Coronary artery (tissue), 2 donors: ENCODE data around the gene ISCU.
A peak's percentile ranks its signal among the peaks of the same experiment; 100 is the strongest.
"Not testable (repeated sequence)": the region's sequence is repeated elsewhere in the genome, so short reads cannot be mapped to it uniquely, and the experiment has no call there.

ENCODE experiments used
- DNase-seq: peaks from one replicate; pipeline ENCODE4 v3.0.0-alpha.2; 2017; ENCODE audit warnings: low spot score
- H3K27ac ChIP-seq, 2 donors: fragments of 200-600 bp; sonication (generic); one replicate each; pipeline ENCODE4 v1.5.1; 2016 to 2019
- H3K4me3 ChIP-seq: fragments of 200-600 bp; sonication (generic); 2 replicates; pipeline ENCODE4 v1.5.1; 2016; ENCODE audit warnings: mild to moderate bottlenecking, moderate library complexity
- TF ChIP-seq, protein P1 (sequence below): fragments of 200-600 bp; sonication (generic); IDR thresholded peaks from one replicate; pipeline ENCODE4 v1.5.1; 2019; ENCODE audit warnings: antibody characterized with exemption

The ISCU gene

DNA sequence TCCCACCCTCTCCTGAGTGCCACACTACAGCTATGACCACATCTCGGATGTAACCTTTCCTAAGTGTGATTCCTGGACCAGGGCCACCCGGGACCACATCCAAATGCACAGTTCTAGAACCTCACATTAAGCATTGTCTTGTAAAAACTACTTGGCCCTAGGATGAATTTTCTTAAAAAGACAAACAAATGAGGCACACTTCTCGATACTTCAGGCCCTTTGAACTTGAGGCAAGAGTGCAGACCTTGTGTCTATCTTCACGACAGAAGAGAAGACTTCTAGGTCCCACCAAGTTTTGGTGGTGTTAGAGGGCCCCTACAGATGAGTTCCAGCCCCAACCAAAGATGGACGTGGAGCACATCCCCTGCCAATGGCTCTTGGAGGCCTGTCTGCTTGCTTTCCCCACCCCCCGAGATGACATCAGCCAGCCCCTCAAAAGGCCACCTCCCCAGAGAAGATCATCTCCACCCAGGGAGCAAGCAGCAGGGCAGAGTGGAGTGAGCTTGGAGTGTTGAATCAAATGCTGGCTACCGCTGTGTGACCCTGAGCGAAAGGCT is 9.3 kb downstream of the ISCU start:
- H3K4me3 ChIP-seq = no peak overlapping the region
- DNase-seq = no peak
- TF ChIP-seq, protein P1, sequence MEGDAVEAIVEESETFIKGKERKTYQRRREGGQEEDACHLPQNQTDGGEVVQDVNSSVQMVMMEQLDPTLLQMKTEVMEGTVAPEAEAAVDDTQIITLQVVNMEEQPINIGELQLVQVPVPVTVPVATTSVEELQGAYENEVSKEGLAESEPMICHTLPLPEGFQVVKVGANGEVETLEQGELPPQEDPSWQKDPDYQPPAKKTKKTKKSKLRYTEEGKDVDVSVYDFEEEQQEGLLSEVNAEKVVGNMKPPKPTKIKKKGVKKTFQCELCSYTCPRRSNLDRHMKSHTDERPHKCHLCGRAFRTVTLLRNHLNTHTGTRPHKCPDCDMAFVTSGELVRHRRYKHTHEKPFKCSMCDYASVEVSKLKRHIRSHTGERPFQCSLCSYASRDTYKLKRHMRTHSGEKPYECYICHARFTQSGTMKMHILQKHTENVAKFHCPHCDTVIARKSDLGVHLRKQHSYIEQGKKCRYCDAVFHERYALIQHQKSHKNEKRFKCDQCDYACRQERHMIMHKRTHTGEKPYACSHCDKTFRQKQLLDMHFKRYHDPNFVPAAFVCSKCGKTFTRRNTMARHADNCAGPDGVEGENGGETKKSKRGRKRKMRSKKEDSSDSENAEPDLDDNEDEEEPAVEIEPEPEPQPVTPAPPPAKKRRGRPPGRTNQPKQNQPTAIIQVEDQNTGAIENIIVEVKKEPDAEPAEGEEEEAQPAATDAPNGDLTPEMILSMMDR = no peak
- H3K27ac ChIP-seq = no peak overlapping the region

GRCh38 chr12:108572166-108572790 is 9.9 kb downstream of the ISCU start:
- TF ChIP-seq, protein P1 = no peak
- Histone ChIP-seq H3K4me3 (no peak overlapping the region), H3K27ac (no peak overlapping the region)
- DNase-seq = no peak

DNA sequence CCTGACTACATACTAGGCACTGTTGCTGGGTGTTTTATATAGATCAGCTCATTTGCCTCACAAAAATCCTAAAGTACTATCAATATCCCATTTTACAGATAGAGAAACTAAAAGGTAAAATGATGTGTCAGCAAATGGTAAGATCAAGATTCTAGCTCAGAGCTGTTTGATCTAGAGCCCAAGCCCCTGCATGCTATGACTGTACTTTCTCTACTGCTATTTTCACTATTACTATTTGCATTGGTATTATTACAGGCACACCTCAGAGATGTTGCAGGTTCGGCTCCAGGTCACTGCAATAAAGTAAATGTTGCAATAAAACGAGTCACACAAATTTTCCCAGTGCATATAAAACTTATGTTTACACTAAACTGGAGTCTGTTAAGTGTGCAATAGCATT is 10.9 kb downstream of the ISCU start:
- Histone ChIP-seq H3K4me3 (no peak overlapping the region), H3K27ac (no peak overlapping the region)
- DNase-seq = no peak
- TF ChIP-seq, protein P1 = no peak

GRCh38 chr12:108574276-108574675 is 11.9 kb downstream of the ISCU start:
- H3K27ac ChIP-seq, H3K4me3 ChIP-seq, DNase-seq: not testable (repeated sequence)

DNA sequence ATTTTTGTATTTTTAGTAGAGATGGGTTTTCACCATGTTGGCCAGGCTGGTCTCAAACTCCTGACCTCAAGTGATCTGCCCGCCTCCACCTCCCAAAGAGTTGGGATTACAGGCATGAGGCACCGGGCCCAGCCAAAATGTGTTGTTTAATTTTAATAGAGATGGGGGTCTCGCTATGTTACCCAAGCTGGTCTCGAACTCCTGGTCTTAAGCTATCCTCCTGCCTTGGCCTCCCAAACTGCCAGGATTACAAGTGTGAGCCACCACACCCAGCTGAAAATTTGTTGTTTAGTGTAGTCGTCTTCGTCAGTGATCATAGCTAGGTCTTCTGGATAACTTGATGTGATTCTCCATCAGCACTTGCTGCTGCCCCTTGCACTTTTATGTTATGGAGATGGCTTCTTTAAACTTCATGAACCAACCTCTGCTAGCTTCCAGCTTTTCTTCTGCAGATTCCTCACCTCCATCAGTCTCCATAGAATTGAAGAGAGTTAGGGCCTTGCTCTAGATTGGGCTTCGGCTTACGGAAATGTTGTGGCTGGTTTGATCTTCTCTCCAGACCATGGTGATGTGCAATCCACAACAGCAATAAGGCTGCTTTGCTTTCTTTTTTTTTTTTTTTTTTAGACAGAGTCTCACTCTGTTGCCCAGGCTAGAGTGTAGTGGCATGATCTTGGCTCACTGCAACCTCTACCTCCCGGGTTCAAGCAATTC is 13.0 kb downstream of the ISCU start:
- TF ChIP-seq, protein P1 = no peak
- Histone ChIP-seq H3K4me3 (no peak overlapping the region), H3K27ac (no peak overlapping the region)
- DNase-seq = peak; percentile 31

- Histone ChIP-seq H3K27ac (no peak overlapping the region), H3K4me3 (no peak overlapping the region)
- peak; percentile 52 for DNase-seq
- TF ChIP-seq, protein P1 = no peak
Observed at GRCh38 chr12:108576660-108577234, 14.4 kb downstream of the ISCU start.

DNA sequence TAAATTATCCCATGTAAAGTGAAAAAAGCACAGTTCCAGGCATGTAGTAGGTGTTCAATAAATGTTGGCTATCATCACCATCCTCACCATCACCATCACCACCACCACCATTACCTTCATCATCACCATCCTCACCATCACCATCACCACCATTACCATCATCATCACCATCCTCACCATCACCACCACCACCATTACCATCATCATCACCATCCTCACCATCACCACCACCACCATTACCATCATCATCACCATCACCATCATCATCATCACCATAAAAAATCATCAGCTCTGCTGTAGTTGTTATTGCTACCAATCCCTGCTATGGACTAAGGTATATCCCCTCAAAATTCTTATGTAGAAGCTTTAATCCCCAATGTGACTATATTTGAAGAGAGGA is 15.1 kb downstream of the ISCU start:
- no peak overlapping the region for H3K27ac ChIP-seq

More for the DNA sequence above, 15.1 kb downstream of the ISCU start:
- TF ChIP-seq, protein P1 = no peak
- H3K4me3 ChIP-seq = no peak overlapping the region
- no peak for DNase-seq
